Thymus (tissue), 11 donors: Measurements from ENCODE around the gene ASMTL. TPM values are rescaled to one million over a fixed set of nuclear protein-coding genes. Genes with fewer than 3 reads are reported as not detected.
A peak's percentile ranks its signal among the peaks of the same experiment; 100 is the strongest.
"Not testable (repeated sequence)": the region's sequence is repeated elsewhere in the genome, so short reads cannot be mapped to it uniquely, and the experiment has no call there.

Experiments used
- DNase-seq, 9 donors: peaks; one replicate each; pipeline ENCODE4 v3.0.0-alpha.2; 2013; ENCODE audit warnings: low spot score in 9 of 9, low read depth in 6 of 9, missing footprints in 1 of 9
- H3K27ac ChIP-seq, 2 donors: one replicate each; pipeline ENCODE4 v1.5.1; 2013; ENCODE audit warnings: control low read depth in 1 of 2, low read depth in 1 of 2, low read length in 1 of 2, mild to moderate bottlenecking in 1 of 2, moderate library complexity in 1 of 2
- H3K27me3 ChIP-seq, 2 donors: one replicate each; pipeline ENCODE4 v1.5.1; 2013; ENCODE audit warnings: low read length in 1 of 2; ENCODE audit not compliant: control insufficient read depth in 2 of 2, insufficient read depth in 1 of 2
- H3K36me3 ChIP-seq, 2 donors: one replicate each; pipeline ENCODE4 v1.5.1; 2013; ENCODE audit warnings: low read length in 1 of 2, mild to moderate bottlenecking in 1 of 2, moderate library complexity in 1 of 2; ENCODE audit not compliant: control insufficient read depth in 2 of 2, insufficient read depth in 2 of 2
- H3K4me1 ChIP-seq, 2 donors: one replicate each; pipeline ENCODE4 v1.5.1; 2013; ENCODE audit warnings: low read length in 2 of 2; ENCODE audit not compliant: control insufficient read depth in 2 of 2, insufficient read depth in 2 of 2
- H3K4me3 ChIP-seq, 2 donors: one replicate each; pipeline ENCODE4 v1.5.1; 2013; ENCODE audit warnings: low read length in 2 of 2, control low read depth in 1 of 2, mild to moderate bottlenecking in 1 of 2
- H3K9me3 ChIP-seq, 2 donors: one replicate each; pipeline ENCODE4 v1.5.1; 2013; ENCODE audit warnings: low read length in 1 of 2, mild to moderate bottlenecking in 1 of 2; ENCODE audit not compliant: control insufficient read depth in 2 of 2, insufficient read depth in 1 of 2
- WGBS: extraction: QIAGEN DNeasy Blood & Tissue Kit; methylation state at CpG from one replicate; pipeline ENCODE4 v1.1.7; 2013; 5-methylcytosine and 5-hydroxymethylcytosine counted together
- polyA plus RNA-seq: library from polyadenylated mRNA; stranded (reverse); fragments of 200-250 nt; gene quantifications from one replicate; pipeline ENCODE4 v1.2.3, GENCODE V29; 2013
- total RNA-seq: library from RNA; stranded (reverse); fragments of 120-200 nt; gene quantifications from one replicate; pipeline ENCODE4 v1.2.4, GENCODE V29; 2013
- donor health status: healthy.

Gene ASMTL
- total and polyA plus RNA-seq, 2 donors: 14.6 to 33.0 TPM

DNA sequence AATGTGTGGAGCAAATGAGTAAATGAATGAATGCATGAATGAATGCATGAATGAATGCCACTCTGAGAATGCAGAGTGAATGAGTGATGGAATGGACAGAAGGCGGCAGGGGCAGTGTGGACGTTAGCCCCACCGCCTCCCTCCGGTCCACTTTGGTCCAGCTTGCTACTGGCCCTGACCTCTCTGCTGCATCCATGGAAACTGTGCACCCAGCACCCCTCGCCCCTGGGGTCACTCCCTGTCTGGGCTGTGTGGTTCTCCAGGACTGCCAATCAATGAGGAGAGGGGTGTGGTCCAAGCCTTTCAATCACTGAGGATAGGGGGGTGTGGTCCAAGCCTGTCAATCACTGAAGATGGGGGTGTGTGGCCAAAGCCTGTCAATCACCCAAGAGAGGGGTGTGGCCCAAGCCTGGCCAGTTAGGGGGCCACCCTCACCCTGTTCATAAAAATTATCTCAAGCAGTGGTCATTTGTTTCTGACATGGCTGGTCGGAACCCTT, 39.2 kb upstream of the ASMTL start:
- no peak for DNase-seq
- Histone ChIP-seq H3K27ac (peak overlapping the region in 1 of 2 donors; percentile 43), H3K4me1 (peaks cover 3 to 43% of the 10 kb centered on the region in 2 donors), H3K27me3 (no peaks in the 10 kb centered on the region), H3K9me3 (peaks cover 0 to 2% of the 10 kb centered on the region in 2 donors), H3K36me3 (peaks cover 12% of the 10 kb centered on the region in 2 donors), H3K4me3 (no peak overlapping the region)
- 98% methylated on average over 6 of the region's 6 CpGs for WGBS

DNA sequence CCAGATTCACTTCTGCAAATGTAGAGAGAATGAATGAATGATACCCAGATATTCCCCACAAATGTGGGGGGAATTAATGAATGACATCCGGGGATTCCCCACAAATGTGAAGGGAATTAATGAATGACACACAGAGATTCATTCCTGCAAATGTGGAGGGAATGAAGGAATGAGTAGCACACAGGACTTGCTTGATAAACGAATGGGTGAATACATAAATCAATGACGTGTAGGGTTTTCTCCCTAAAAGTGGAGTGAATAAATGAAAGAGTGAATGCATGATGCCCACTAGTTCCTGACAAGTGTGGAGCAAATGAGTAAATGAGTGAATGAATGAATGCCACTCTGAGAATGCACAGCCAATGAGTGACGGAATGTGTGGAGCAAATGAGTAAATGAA, 38.5 kb upstream of the ASMTL start:
- H3K4me3 ChIP-seq, H3K9me3 ChIP-seq, H3K27ac ChIP-seq, H3K27me3 ChIP-seq, DNase-seq: not testable (repeated sequence)
- H3K4me1 ChIP-seq: peaks cover 3 to 45% of the 10 kb centered on the region in 2 donors
- WGBS: 98% methylated on average over 4 of the region's 4 CpGs
- H3K36me3 ChIP-seq: peaks cover 16 to 18% of the 10 kb centered on the region in 2 donors

- H3K27me3 ChIP-seq, DNase-seq, H3K9me3 ChIP-seq, H3K4me3 ChIP-seq, H3K27ac ChIP-seq: not testable (repeated sequence)
- peaks cover 3 to 42% of the 10 kb centered on the region in 2 donors for H3K4me1 ChIP-seq
- WGBS: 97% methylated on average over 1 of the region's 1 CpG
- H3K36me3 ChIP-seq: peaks cover 13 to 18% of the 10 kb centered on the region in 2 donors
Observed at GRCh38 chrX:1490723-1491122, 38.0 kb upstream of the ASMTL start.

DNA sequence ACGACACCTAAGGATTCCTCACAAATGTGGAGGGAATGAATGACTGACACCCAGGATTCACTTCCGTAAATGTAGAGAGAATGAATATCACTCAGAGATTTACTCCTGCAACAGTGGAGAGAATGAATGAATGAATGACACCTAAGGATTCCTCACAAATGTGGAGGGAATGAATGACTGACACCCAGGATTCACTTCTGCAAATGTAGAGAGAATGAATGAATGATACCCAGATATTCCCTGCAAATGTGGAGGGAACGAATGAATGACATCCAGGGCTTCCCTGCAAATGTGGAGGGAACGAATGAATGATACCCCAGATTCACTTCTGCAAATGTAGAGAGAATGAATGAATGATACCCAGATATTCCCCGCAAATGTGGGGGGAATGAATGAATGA, 36.6 kb upstream of the ASMTL start:
- not testable (repeated sequence) for DNase-seq, H3K9me3 ChIP-seq, H3K27me3 ChIP-seq, H3K27ac ChIP-seq, H3K4me3 ChIP-seq
- peaks cover 13 to 23% of the 10 kb centered on the region in 2 donors for H3K36me3 ChIP-seq
- H3K4me1 ChIP-seq: peaks cover 4 to 48% of the 10 kb centered on the region in 2 donors
- WGBS: 87% methylated on average over 5 of the region's 5 CpGs

DNA sequence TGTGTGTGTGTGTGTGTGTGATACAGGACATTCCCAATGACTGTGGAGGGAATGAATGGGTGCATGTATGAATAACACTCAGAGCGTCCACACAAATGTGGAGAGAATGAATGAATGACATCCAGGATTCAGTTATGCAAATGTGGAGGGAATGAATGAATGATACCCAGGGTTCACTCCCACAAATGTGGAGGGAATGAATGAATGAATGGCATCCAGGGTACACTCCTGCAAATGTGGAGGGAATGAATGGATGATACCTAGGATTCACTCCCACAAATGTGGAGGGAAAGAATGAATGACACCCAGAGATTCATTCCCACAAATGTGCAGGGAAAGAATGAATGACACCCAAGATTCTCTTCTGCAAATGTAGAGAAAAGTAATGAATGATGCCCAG, 36.0 kb upstream of the ASMTL start:
- no peak overlapping the region for H3K4me3 ChIP-seq
- H3K9me3 ChIP-seq: peaks cover 2% of the 10 kb centered on the region in 2 donors
- H3K27ac ChIP-seq: no peak overlapping the region
- H3K36me3 ChIP-seq: peaks cover 10 to 23% of the 10 kb centered on the region in 2 donors
- peaks cover 6 to 48% of the 10 kb centered on the region in 2 donors for H3K4me1 ChIP-seq
- WGBS: 98% methylated on average over 1 of the region's 1 CpG
- H3K27me3 ChIP-seq: no peaks in the 10 kb centered on the region
- no peak for DNase-seq

DNA sequence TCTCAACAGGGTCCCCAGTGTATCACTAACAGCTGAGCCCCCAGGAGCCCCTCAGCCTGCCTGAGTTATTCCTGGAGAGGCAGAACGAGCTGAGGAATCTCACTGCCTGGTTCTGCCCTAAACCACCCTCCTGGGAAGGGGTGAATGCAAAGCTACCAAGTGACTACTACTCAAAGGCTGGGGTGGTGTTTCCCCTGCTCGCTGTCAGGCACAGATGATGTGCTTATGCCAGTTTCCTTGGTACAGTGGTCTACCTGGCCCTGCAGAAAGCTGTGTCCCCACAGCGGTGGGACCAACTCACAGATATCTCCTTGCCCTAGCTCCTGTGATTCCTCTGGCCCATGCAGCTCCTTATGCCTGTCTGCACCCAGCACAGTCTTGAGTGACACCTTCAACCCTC, 35.4 kb upstream of the ASMTL start:
- H3K4me1 ChIP-seq: peaks cover 8 to 50% of the 10 kb centered on the region in 2 donors
- peaks cover 2% of the 10 kb centered on the region in 2 donors for H3K9me3 ChIP-seq
- H3K27me3 ChIP-seq: no peaks in the 10 kb centered on the region
- no peak for DNase-seq
- H3K27ac ChIP-seq: no peak overlapping the region
- H3K36me3 ChIP-seq: peaks cover 10 to 23% of the 10 kb centered on the region in 2 donors
- H3K4me3 ChIP-seq: no peak overlapping the region
- WGBS: 93% methylated on average over 3 of the region's 3 CpGs

GRCh38 chrX:1487401-1487800, 34.7 kb upstream of the ASMTL start:
- H3K9me3 ChIP-seq: peaks cover 2% of the 10 kb centered on the region in 2 donors
- H3K36me3 ChIP-seq: peaks cover 10 to 26% of the 10 kb centered on the region in 2 donors
- WGBS: 90% methylated on average over 5 of the region's 5 CpGs
- peaks cover 8 to 46% of the 10 kb centered on the region in 2 donors for H3K4me1 ChIP-seq
- DNase-seq: no peak
- H3K27ac ChIP-seq: no peak overlapping the region
- no peak overlapping the region for H3K4me3 ChIP-seq
- no peaks in the 10 kb centered on the region for H3K27me3 ChIP-seq

GRCh38 chrX:1486749-1487361, 34.1 kb upstream of the ASMTL start:
- H3K4me1 ChIP-seq: peaks cover 8 to 49% of the 10 kb centered on the region in 2 donors
- DNase-seq: no peak
- H3K27me3 ChIP-seq: no peaks in the 10 kb centered on the region
- WGBS: 95% methylated on average over 18 of the region's 18 CpGs
- H3K27ac ChIP-seq: no peak overlapping the region
- H3K36me3 ChIP-seq: peaks cover 10 to 26% of the 10 kb centered on the region in 2 donors
- no peak overlapping the region for H3K4me3 ChIP-seq
- peaks cover 1 to 2% of the 10 kb centered on the region in 2 donors for H3K9me3 ChIP-seq

DNA sequence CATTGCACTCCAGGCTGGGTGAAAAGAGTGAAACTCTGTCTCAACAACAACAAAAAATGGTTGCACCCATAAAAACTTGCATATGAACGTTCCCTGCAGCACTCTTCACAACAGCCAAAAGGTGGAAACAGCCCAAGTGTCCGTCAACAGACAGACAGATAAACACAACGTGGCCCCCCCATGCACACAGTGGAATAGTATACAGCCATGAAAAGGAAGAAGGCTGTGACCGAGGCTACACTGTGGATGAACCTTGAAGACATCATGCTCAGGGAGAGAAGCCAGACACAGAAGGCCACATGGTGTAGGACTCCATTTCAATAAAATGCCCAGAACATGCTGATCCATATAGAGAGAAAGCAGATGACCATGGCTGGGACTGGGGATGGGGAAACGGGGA, 33.5 kb upstream of the ASMTL start:
- Histone ChIP-seq H3K27ac (no peak overlapping the region), H3K36me3 (peaks cover 10 to 24% of the 10 kb centered on the region in 2 donors), H3K9me3 (peaks cover 0 to 2% of the 10 kb centered on the region in 2 donors), H3K4me3 (no peak overlapping the region), H3K4me1 (peaks cover 11 to 56% of the 10 kb centered on the region in 2 donors), H3K27me3 (no peaks in the 10 kb centered on the region)
- no peak for DNase-seq
- 98% methylated on average over 5 of the region's 5 CpGs for WGBS
